GM12892 (cell line): ENCODE measurements around the gene CD1D.

Experiments
- POLR2A ChIP-seq: IDR thresholded peaks from 2 replicates; pipeline ENCODE4 v1.6.1; 2011; ENCODE audit warnings: low read depth, low read length, control low read depth
- POLR2AphosphoS5 ChIP-seq: IDR thresholded peaks from 2 replicates; pipeline ENCODE4 v1.6.1; 2011; ENCODE audit warnings: low read depth, low read length, control low read depth
- TAF1 ChIP-seq: IDR thresholded peaks from 2 replicates; pipeline ENCODE4 v1.6.1; 2011; ENCODE audit warnings: low read depth, mild to moderate bottlenecking, control low read depth, low read length, borderline replicate concordance

DNA sequence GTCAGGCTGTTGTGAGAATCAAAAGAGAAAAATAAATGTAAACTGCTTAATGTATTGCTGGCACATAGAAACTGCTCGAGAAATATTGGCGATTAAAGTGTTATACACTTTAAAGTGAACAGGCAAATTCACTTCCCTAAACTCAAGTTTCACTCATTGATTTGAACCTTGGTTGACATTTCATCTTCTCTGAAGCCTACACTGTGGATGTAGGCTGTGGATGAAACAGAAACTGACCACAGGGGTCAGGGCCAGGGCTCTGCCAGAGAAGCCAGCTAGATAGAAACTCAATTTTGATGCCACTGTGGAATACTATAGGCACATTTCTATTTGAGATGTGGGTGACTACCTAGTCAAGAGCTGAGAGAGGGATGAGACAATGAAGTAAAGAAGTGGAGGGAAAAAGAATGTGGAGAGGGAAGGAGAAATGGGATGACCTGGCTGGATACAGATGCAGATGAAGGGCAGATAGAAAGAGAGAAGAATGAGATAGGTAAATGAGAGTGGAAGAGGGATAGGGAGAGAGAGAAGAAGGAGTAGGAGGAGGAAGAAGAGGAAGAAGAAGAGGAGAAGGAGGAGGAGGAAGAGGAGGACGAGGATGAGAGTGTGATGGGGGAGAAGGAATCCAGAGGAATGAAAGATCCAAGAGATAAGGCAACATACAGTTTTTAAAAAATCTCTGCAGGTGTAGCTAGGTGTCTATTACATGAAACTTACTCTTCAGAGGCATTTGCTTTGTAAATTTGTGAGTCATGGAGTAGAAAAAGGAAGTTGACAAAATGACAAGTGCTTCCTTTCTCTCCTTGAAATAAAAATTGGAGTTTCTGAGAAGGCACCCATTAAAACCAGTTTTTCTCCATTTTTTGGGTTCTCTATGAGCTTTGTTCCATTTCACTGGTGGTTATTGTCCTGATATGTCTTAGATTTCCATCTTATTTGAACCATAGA lies 17.4 kb upstream of the CD1D start:
- TF ChIP-seq POLR2A (no peak), POLR2AphosphoS5 (no peak), TAF1 (no peak)
